Nephron progenitor cell (in vitro differentiated cells): Measurements from ENCODE around the gene ZHX3.

Experiments
- DNase-seq: peaks from one replicate; pipeline ENCODE4 v3.0.0; 2021
- H3K27ac Mint-ChIP-seq: 2 replicates; pipeline ENCODE4 v1.8.0; 2021; ENCODE audit warnings: mild to moderate bottlenecking, moderate library complexity, mixed read lengths
- H3K27me3 Mint-ChIP-seq: 2 replicates; pipeline ENCODE4 v1.8.0; 2021; ENCODE audit warnings: mild to moderate bottlenecking, low read depth, mixed read lengths; ENCODE audit not compliant: poor library complexity
- H3K36me3 Mint-ChIP-seq: 2 replicates; pipeline ENCODE4 v1.8.0; 2021; ENCODE audit warnings: low read depth, mixed read lengths
- H3K4me1 Mint-ChIP-seq: 2 replicates; pipeline ENCODE4 v1.8.0; 2021; ENCODE audit warnings: mixed read lengths
- H3K4me3 Mint-ChIP-seq: 2 replicates; pipeline ENCODE4 v1.8.0; 2021; ENCODE audit warnings: mild to moderate bottlenecking, moderate library complexity, mixed read lengths
- H3K9me3 Mint-ChIP-seq: 2 replicates; pipeline ENCODE4 v1.8.0; 2021; ENCODE audit warnings: mild to moderate bottlenecking, moderate library complexity, mixed read lengths
- TF ChIP-seq, protein P1 (sequence below): fragments of 200-600 bp; sonication (generic); IDR thresholded peaks from 2 replicates; pipeline ENCODE4 v1.5.0; 2021; ENCODE audit warnings: antibody characterized with exemption

ZHX3 gene

DNA sequence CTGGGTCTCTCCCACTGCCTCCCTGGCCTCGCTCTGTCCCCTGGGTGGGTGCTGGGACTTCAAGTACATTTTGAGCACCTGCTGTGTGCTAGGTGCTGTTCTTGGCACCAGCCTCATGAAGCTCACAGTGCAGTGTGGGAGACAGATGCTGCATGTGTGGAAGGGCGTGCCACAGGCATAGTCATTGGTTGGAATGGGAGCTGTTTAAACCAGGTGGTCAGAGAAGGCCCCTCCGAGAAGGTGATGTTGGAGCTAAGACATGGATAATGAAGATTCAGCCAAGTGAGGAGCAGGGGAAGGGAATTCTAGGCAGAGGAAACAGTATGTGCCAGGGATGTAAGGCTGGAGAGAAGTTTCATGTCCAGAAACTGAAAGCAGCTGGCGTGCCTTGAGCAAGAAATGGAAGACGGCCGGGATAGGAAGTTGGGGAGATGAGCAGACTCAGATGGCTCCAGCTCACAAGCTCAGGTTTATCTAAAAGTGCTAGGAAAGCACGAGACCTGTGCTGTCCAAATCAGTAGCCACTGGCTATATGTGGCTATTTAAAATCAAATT is 33.0 kb upstream of the ZHX3 start:
- Mint-ChIP-seq H3K36me3 (no peaks in the 10 kb centered on the region), H3K9me3 (no peaks in the 10 kb centered on the region), H3K4me1 (peaks cover 12% of the 10 kb centered on the region), H3K27me3 (peaks cover 6% of the 10 kb centered on the region), H3K27ac (no peak overlapping the region), H3K4me3 (no peak overlapping the region)
- TF ChIP-seq, protein P1, sequence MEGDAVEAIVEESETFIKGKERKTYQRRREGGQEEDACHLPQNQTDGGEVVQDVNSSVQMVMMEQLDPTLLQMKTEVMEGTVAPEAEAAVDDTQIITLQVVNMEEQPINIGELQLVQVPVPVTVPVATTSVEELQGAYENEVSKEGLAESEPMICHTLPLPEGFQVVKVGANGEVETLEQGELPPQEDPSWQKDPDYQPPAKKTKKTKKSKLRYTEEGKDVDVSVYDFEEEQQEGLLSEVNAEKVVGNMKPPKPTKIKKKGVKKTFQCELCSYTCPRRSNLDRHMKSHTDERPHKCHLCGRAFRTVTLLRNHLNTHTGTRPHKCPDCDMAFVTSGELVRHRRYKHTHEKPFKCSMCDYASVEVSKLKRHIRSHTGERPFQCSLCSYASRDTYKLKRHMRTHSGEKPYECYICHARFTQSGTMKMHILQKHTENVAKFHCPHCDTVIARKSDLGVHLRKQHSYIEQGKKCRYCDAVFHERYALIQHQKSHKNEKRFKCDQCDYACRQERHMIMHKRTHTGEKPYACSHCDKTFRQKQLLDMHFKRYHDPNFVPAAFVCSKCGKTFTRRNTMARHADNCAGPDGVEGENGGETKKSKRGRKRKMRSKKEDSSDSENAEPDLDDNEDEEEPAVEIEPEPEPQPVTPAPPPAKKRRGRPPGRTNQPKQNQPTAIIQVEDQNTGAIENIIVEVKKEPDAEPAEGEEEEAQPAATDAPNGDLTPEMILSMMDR: no peak
- DNase-seq: no peak

GRCh38 chr20:41349943-41350342 is 32.4 kb upstream of the ZHX3 start:
- Mint-ChIP-seq H3K27ac (no peak overlapping the region), H3K4me3 (no peak overlapping the region), H3K27me3 (peaks cover 6% of the 10 kb centered on the region), H3K9me3 (no peaks in the 10 kb centered on the region), H3K36me3 (no peaks in the 10 kb centered on the region), H3K4me1 (peaks cover 12% of the 10 kb centered on the region)
- TF ChIP-seq, protein P1: no peak
- no peak for DNase-seq

- Mint-ChIP-seq H3K36me3 (no peaks in the 10 kb centered on the region), H3K4me3 (no peak overlapping the region), H3K4me1 (peaks cover 12% of the 10 kb centered on the region), H3K27ac (no peak overlapping the region), H3K27me3 (peaks cover 6% of the 10 kb centered on the region), H3K9me3 (no peaks in the 10 kb centered on the region)
- no peak for DNase-seq
- TF ChIP-seq, protein P1: no peak
Measured at GRCh38 chr20:41349266-41349665, 31.7 kb upstream of the ZHX3 start.

DNA sequence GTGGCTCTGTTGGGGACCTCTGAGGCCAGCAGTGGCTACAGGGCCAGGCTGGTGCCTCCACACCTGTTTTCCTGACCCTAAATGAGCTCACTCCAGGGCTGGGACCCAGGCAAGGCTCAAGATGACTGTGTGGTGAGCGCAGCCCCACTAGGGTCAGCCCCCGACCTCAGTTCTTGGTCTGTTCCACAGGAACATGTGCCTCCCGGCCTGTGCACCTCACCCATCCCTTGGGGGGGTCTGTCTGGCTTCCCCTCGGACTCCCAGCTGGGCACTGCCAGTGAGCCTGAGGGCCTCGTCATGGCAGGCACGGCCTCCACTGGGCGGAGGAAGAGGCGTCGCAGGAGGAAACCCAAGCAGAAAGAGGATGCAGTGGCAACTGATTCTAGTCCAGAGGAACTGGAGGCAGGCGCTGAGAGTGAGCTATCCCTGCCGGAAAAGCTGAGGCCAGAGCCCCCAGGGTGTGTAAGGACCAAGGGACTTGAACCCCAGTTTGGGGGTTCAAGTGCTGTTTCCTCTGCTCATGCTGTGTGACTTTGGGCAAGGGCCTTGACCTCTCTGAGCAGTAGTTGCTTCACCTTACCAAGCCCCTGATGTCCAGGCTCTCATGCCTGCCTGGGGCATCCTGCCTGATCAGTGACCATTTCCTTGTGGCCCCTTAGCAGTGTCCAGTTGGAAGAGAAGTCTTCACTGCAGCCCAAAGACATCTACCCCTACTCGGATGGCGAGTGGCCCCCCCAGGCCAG is 31.1 kb upstream of the ZHX3 start:
- no peak for DNase-seq
- H3K36me3 Mint-ChIP-seq: no peaks in the 10 kb centered on the region
- peaks cover 6% of the 10 kb centered on the region for H3K27me3 Mint-ChIP-seq
- H3K27ac Mint-ChIP-seq: no peak overlapping the region
- peaks cover 12% of the 10 kb centered on the region for H3K4me1 Mint-ChIP-seq
- TF ChIP-seq, protein P1: no peak
- no peak overlapping the region for H3K4me3 Mint-ChIP-seq
- H3K9me3 Mint-ChIP-seq: no peaks in the 10 kb centered on the region

GRCh38 chr20:41347523-41348429 is 30.2 kb upstream of the ZHX3 start:
- H3K9me3 Mint-ChIP-seq: no peaks in the 10 kb centered on the region
- DNase-seq: no peak
- TF ChIP-seq, protein P1: no peak
- H3K36me3 Mint-ChIP-seq: no peaks in the 10 kb centered on the region
- peaks cover 12% of the 10 kb centered on the region for H3K4me1 Mint-ChIP-seq
- peaks cover 6% of the 10 kb centered on the region for H3K27me3 Mint-ChIP-seq
- no peak overlapping the region for H3K27ac Mint-ChIP-seq
- no peak overlapping the region for H3K4me3 Mint-ChIP-seq
